Heart right ventricle (tissue), 16 donors: Measurements from ENCODE around the gene KMO. TPM values are rescaled to one million over a fixed set of nuclear protein-coding genes. Genes with fewer than 3 reads are reported as not detected.

Source experiments
- ATAC-seq, 8 donors: fragments of 200-7000 bp; cut with Tn5 transposase; one replicate each; pipeline ENCODE4 v1.9.1; 2020; ENCODE audit warnings: mild to moderate bottlenecking in 8 of 8, moderate library complexity in 8 of 8, moderate number of reproducible peaks in 1 of 8
- DNase-seq, 2 donors: peaks; one replicate each; pipeline ENCODE4 v3.0.0-alpha.2; 2020
- H3K27ac ChIP-seq, 10 donors: fragments of 200-600 bp; sonication (generic) in 2 of 10; one replicate each; pipeline versions ENCODE4 v1.5.0 to v1.8.0; 2020 to 2022; ENCODE audit warnings: mild to moderate bottlenecking in 3 of 10
- H3K27me3 ChIP-seq, 7 donors: fragments of 200-600 bp; one replicate each; pipeline ENCODE4 v1.8.0; 2021 to 2022; ENCODE audit warnings: mild to moderate bottlenecking in 2 of 7
- H3K36me3 ChIP-seq, 9 donors: fragments of 200-600 bp; sonication (generic) in 1 of 9; one replicate each; pipeline versions ENCODE4 v1.5.0 to v1.8.0; 2020 to 2022; ENCODE audit warnings: mild to moderate bottlenecking in 2 of 9
- H3K4me1 ChIP-seq, 9 donors: fragments of 200-600 bp; sonication (generic) in 1 of 9; one replicate each; pipeline versions ENCODE4 v1.5.0 to v1.8.0; 2020 to 2022; ENCODE audit warnings: mild to moderate bottlenecking in 4 of 9
- H3K4me3 ChIP-seq, 10 donors: fragments of 200-600 bp; sonication (generic) in 2 of 10; one replicate each; pipeline versions ENCODE4 v1.5.0 to v1.8.0; 2020 to 2022; ENCODE audit warnings: mild to moderate bottlenecking in 7 of 10, moderate library complexity in 2 of 10
- H3K9me3 ChIP-seq, 11 donors: fragments of 200-600 bp in 10 of 11; sonication (generic) in 2 of 11; one replicate each; pipeline versions ENCODE4 v1.5.0 to v1.8.0; 2013 to 2022; ENCODE audit warnings: mild to moderate bottlenecking in 2 of 11, control low read depth in 1 of 11, moderate library complexity in 1 of 11
- WGBS, 2 donors: extraction: QIAGEN DNeasy Blood & Tissue Kit; methylation state at CpG; one replicate each; pipeline ENCODE4 v1.1.7; 2013; ENCODE audit warnings: inconsistent platforms in 1 of 2; 5-methylcytosine and 5-hydroxymethylcytosine counted together
- intact Hi-C, 10 donors: fragments of 100-400 bp; cut with DNase I; formaldehyde crosslinking; loops; one replicate each; pipeline versions ENCODE4 v1.11.1 to v1.14.2; 2022
- polyA plus RNA-seq, 2 donors: library from polyadenylated mRNA; stranded (reverse); fragments of 200-250 nt; gene quantifications; one replicate each; pipeline ENCODE4 v1.2.3, GENCODE V29; 2013
- total RNA-seq, 10 donors: library from RNA; stranded (reverse); fragmentation: NEBNext Ultra II Directional in 3 of 10; extraction: Animal tissue kit (Norgen Biotek cat#: 25700) in 3 of 10; gene quantifications; one replicate each; pipeline versions ENCODE4 v1.2.1 to v1.2.4, GENCODE V29; 2021 to 2023
- TF ChIP-seq, protein P1 (sequence below), 9 donors: fragments of 200-600 bp; sonication (generic) in 2 of 9; IDR thresholded peaks; one replicate each; pipeline versions ENCODE4 v1.5.0 to v1.8.0; 2021 to 2022; ENCODE audit warnings: antibody characterized with exemption in 9 of 9, mild to moderate bottlenecking in 5 of 9, moderate library complexity in 1 of 9
- donor health status: Arrhythmogenic right ventricular cardiomyopathy.
- donor health status: ischemic (EF 13 %, LVEDD 7.1; RV severe dilation, severe dysfunction).
- donor health status: healthy with polysubstance abuse.
- donor health status: DM: no; HTN: yes; CAD: no.
- donor health status: DM: no; HTN: no; CAD: no.
- donor health status: ischemic (EF 25% LVEDD 6.9; RV normal size, moderate dysfunction).
- donor health status: ischemic (EF 25% LVEDD 5.7; RV mildly dilated, moderate dysfunction).
- donor health status: healthy.
- donor health status: DM: yes; HTN: yes; CAD: no.
- donor health status: Ischemic cardiomyopathy.
- donor health status: ischemic (EF 35%, LVEDD 5.7; RV mildly dilated, moderate dysfunction).
- donor health status: nonischemic (EF 11% LVEDD 7.7; RV severe dilation, severe dysfunction).
- donor health status: DM: yes; HTN: yes; CAD: no.
- donor health status: PGD.
- donor health status: ischemic (EF 29% LVEDD 5.4; RV normal size, mild dysfunction).
- donor health status: nonischemic (EF 23%, LVEDD 6.1; RV moderate dilation, normal function).

KMO gene
- total and polyA plus RNA-seq, 12 donors = 0.05 to 1.4 (median 0.29) TPM; not detected in 4

DNA sequence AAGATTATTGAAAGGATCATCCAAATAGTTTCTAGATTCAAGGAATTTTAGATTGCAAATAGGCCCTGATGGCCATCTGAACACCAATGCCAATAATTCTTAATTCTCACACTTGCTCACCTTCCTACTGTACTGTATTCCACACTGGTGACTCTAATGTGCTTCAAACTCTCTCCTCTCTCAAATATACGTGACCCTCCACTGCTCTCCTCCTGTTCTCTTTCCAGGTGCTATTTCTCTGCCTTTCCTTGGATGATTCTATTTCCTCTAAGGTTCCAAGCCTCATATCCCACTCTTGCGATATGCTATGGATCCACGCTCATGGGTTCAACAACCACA lies 28.6 kb downstream of the KMO start:
- Histone ChIP-seq H3K36me3 (no peaks in the 10 kb centered on the region), H3K27ac (no peak overlapping the region), H3K9me3 (no peaks in the 10 kb centered on the region), H3K4me1 (peaks cover 0 to 8% (median 0%) of the 10 kb centered on the region in 9 donors), H3K4me3 (no peak overlapping the region), H3K27me3 (peaks cover 0 to 6% (median 0%) of the 10 kb centered on the region in 7 donors)
- 85 to 95% methylated on average over 3 of the region's 3 CpGs for WGBS, 2 donors
- TF ChIP-seq, protein P1, sequence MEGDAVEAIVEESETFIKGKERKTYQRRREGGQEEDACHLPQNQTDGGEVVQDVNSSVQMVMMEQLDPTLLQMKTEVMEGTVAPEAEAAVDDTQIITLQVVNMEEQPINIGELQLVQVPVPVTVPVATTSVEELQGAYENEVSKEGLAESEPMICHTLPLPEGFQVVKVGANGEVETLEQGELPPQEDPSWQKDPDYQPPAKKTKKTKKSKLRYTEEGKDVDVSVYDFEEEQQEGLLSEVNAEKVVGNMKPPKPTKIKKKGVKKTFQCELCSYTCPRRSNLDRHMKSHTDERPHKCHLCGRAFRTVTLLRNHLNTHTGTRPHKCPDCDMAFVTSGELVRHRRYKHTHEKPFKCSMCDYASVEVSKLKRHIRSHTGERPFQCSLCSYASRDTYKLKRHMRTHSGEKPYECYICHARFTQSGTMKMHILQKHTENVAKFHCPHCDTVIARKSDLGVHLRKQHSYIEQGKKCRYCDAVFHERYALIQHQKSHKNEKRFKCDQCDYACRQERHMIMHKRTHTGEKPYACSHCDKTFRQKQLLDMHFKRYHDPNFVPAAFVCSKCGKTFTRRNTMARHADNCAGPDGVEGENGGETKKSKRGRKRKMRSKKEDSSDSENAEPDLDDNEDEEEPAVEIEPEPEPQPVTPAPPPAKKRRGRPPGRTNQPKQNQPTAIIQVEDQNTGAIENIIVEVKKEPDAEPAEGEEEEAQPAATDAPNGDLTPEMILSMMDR (IDR thresholded peaks at IDR 0.05) = no peak
- DNase-seq (no peak), ATAC-seq (no peak)
- intact Hi-C loops = no loop called here

DNA sequence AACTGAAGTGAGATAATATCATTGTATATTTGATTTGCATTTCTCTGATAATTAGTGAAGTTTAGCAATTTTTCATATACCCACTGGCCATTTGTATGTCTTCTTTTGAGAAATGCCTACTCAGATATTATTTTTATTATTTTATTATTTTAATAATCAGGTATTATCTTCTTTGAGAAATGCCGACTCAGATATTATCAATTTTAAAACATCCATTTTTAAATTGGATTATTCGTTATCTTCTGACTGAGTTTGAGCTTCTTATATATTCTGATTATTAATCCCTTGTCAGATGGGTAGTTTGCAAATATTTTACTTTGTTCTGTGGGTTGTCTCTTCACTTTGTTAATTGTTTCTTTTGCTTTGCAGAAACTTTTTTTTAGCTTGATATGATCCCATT lies 37.7 kb downstream of the KMO start:
- Histone ChIP-seq H3K27me3 (no peaks in the 10 kb centered on the region), H3K4me1 (no peaks in the 10 kb centered on the region), H3K4me3 (no peak overlapping the region), H3K9me3 (peaks cover 0 to 4% (median 0%) of the 10 kb centered on the region in 11 donors), H3K36me3 (no peaks in the 10 kb centered on the region), H3K27ac (no peak overlapping the region)
- 88% methylated on average over 2 of the region's 2 CpGs for WGBS, 2 donors
- TF ChIP-seq, protein P1 (IDR thresholded peaks at IDR 0.05) = no peak
- intact Hi-C loops = no loop called here
- DNase-seq (no peak), ATAC-seq (no peak)

DNA sequence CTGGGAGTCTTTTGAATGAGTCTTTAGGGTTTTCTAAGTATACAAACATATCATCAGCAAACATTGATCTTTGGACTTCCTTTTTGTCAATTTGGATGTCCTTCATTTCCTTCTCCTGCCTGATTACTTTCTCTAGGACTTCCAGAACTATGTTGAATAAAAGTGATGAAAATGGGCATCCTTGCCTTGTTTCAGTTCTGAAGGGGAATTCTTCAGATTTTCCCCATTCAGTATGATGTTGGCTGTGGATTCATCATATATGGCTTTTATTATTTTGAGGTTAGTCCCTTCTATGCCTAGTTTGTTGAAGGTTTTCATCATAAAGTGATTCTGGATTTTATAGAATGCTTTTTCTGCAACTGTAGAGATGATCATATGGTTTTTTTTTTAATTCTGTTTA lies 42.0 kb downstream of the KMO start:
- TF ChIP-seq, protein P1 (IDR thresholded peaks at IDR 0.05) = no peak
- intact Hi-C loops = no loop called here

DNA sequence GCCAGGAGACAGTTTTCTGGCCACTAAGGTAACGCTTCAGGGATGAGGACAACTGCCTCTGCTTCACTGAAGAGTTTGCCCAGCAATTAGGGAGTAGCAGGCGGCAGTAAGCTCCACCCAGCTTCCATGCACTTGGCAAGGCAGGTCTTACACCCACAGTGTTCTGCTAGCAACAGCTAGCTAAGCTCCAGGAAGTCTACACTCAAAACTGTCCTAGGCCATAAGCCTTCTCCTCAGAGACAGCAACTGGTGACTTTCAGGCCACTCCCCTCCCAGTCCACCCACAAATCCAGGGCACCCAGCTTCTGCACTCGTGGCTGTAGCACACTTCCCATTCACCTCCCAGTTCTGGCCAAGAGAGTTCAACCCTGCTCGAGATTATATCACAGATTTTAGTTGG lies 47.3 kb downstream of the KMO start:
- no peak for ATAC-seq
- no peaks in the 10 kb centered on the region for H3K4me1 ChIP-seq
- H3K36me3 ChIP-seq = no peaks in the 10 kb centered on the region
- H3K27ac ChIP-seq = no peak overlapping the region
- peaks cover 0 to 18% (median 0%) of the 10 kb centered on the region in 11 donors for H3K9me3 ChIP-seq
- DNase-seq = no peak
- H3K4me3 ChIP-seq = no peak overlapping the region
- no peaks in the 10 kb centered on the region for H3K27me3 ChIP-seq
- intact Hi-C loops = no loop called here
- TF ChIP-seq, protein P1 (IDR thresholded peaks at IDR 0.05) = no peak
- 65 to 72% methylated on average over 4 of the region's 4 CpGs for WGBS, 2 donors

More for the DNA sequence above, 42.0 kb downstream of the KMO start:
- peaks cover 0 to 18% (median 0%) of the 10 kb centered on the region in 11 donors for H3K9me3 ChIP-seq
- ATAC-seq (no peak), DNase-seq (no peak)
- no peak overlapping the region for H3K27ac ChIP-seq
- no peak overlapping the region for H3K4me3 ChIP-seq
- H3K36me3 ChIP-seq = no peaks in the 10 kb centered on the region
- no peaks in the 10 kb centered on the region for H3K27me3 ChIP-seq
- no peaks in the 10 kb centered on the region for H3K4me1 ChIP-seq

DNA sequence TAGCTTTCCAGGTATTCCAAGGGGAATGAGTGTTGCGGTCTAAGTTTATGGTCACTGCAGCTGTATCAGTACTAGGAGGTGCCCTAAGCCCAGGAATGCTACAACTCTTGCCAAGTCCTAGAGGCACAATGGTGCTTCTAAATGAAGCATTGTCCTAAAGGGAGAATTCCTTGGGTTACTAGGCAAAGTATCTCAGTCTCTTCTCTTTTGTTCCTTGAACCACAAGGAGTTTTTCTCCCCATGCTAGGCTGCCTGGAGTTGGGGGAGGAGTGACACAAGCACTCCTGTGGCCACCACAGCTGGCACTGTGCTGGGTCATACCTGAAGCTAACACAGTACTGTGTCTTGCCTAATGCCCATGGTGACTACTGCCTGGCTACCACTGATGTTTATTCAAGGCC lies 50.7 kb downstream of the KMO start:
- no peak overlapping the region for H3K4me3 ChIP-seq
- intact Hi-C loops = no loop called here
- WGBS, 2 donors = 86% methylated on average over 1 of the region's 1 CpG
- H3K4me1 ChIP-seq = no peaks in the 10 kb centered on the region
- TF ChIP-seq, protein P1 (IDR thresholded peaks at IDR 0.05) = no peak
- no peak for ATAC-seq
- no peaks in the 10 kb centered on the region for H3K36me3 ChIP-seq
- H3K27ac ChIP-seq = no peak overlapping the region
- no peaks in the 10 kb centered on the region for H3K27me3 ChIP-seq
- DNase-seq = no peak
- no peaks in the 10 kb centered on the region for H3K9me3 ChIP-seq
